GM23338 (cell line): ENCODE data around the gene PRKCQ. TPM values are rescaled to one million over a fixed set of nuclear protein-coding genes. Genes with fewer than 3 reads are reported as not detected.

ENCODE experiments used
- ATAC-seq: fragments of 200-7000 bp; cut with Tn5 transposase; 3 replicates; pipeline ENCODE4 v1.9.1; 2020
- DNase-seq: peaks from one replicate; pipeline ENCODE4 v3.0.0-alpha.2; 2015; ENCODE audit warnings: low spot score
- H2AFZ ChIP-seq: fragments of 200-600 bp; sonication (generic); 2 replicates; pipeline ENCODE4 v1.8.0; 2016; ENCODE audit warnings: antibody characterized with exemption, mild to moderate bottlenecking, moderate library complexity
- H3F3A ChIP-seq: fragments of 200-600 bp; sonication (generic); replicated peaks from 2 replicates; pipeline ENCODE4 v1.8.0; 2017; ENCODE audit warnings: antibody characterized with exemption, mixed run types, low read depth
- H3K27ac ChIP-seq: fragments of 200-600 bp; sonication (generic); 2 replicates; pipeline ENCODE4 v1.6.1; 2016; ENCODE audit warnings: low read depth
- H3K27me3 ChIP-seq: fragments of 200-600 bp; sonication (generic); 2 replicates; pipeline ENCODE4 v1.8.0; 2016; ENCODE audit warnings: mild to moderate bottlenecking, mixed run types, moderate library complexity; ENCODE audit not compliant: insufficient read depth
- H3K36me3 ChIP-seq: fragments of 200-600 bp; sonication (generic); 2 replicates; pipeline ENCODE4 v1.8.0; 2016; ENCODE audit warnings: mild to moderate bottlenecking; ENCODE audit not compliant: insufficient read depth
- H3K4me1 ChIP-seq: fragments of 200-600 bp; sonication (generic); 2 replicates; pipeline ENCODE4 v1.8.0; 2016; ENCODE audit warnings: mild to moderate bottlenecking, moderate library complexity; ENCODE audit not compliant: insufficient read depth
- H3K4me2 ChIP-seq: fragments of 200-600 bp; sonication (generic); 2 replicates; pipeline ENCODE4 v1.7.1; 2017; ENCODE audit warnings: mixed run types
- H3K4me3 ChIP-seq: fragments of 200-600 bp; sonication (generic); 2 replicates; pipeline ENCODE4 v1.6.1; 2016; ENCODE audit warnings: mixed run types
- H3K79me2 ChIP-seq: fragments of 200-600 bp; sonication (generic); replicated peaks from 2 replicates; pipeline ENCODE4 v1.8.0; 2017; ENCODE audit warnings: mild to moderate bottlenecking; ENCODE audit not compliant: insufficient read depth
- H3K9me2 ChIP-seq: fragments of 200-600 bp; sonication (generic); 2 replicates; pipeline ENCODE4 v1.8.0; 2017; ENCODE audit not compliant: insufficient read depth
- H4K20me1 ChIP-seq: fragments of 200-600 bp; sonication (generic); replicated peaks from 2 replicates; pipeline ENCODE4 v1.8.0; 2017; ENCODE audit warnings: mild to moderate bottlenecking; ENCODE audit not compliant: insufficient read depth
- H3K27ac Mint-ChIP-seq: 2 replicates; pipeline ENCODE4 v1.8.0; 2020; ENCODE audit warnings: inconsistent platforms, mild to moderate bottlenecking, moderate library complexity, mixed read lengths
- H3K27me3 Mint-ChIP-seq: 3 replicates; pipeline ENCODE4 v1.8.0; 2022; ENCODE audit warnings: low read depth, mild to moderate bottlenecking, moderate library complexity, mixed read lengths, inconsistent platforms; ENCODE audit not compliant: insufficient read depth, poor library complexity
- H3K36me3 Mint-ChIP-seq: 3 replicates; pipeline ENCODE4 v1.8.0; 2021; ENCODE audit warnings: low read depth, mild to moderate bottlenecking, inconsistent platforms, moderate library complexity, mixed read lengths
- H3K4me1 Mint-ChIP-seq: 3 replicates; pipeline ENCODE4 v1.8.0; 2020; ENCODE audit warnings: mild to moderate bottlenecking, inconsistent platforms, mixed read lengths
- H3K4me3 Mint-ChIP-seq: 3 replicates; pipeline ENCODE4 v1.8.0; 2021; ENCODE audit warnings: moderate library complexity, mild to moderate bottlenecking, inconsistent platforms, mixed read lengths
- H3K9me3 Mint-ChIP-seq: 3 replicates; pipeline ENCODE4 v1.8.0; 2020; ENCODE audit warnings: moderate library complexity, mild to moderate bottlenecking, inconsistent platforms, mixed read lengths
- CREB1 ChIP-seq: fragments of 250-450 bp; sonication (Bioruptor Pico); IDR thresholded peaks from 2 replicates; pipeline ENCODE4 v1.5.0; 2020; ENCODE audit warnings: low read depth, mild to moderate bottlenecking, moderate library complexity
- ETS1 ChIP-seq: IDR thresholded peaks from 2 replicates; pipeline ENCODE4 v1.6.1; 2016; ENCODE audit warnings: antibody characterized with exemption
- EZH2 ChIP-seq: fragments of 200-600 bp; sonication (generic); IDR thresholded peaks from one replicate; pipeline ENCODE4 v1.8.0; 2017; ENCODE audit warnings: antibody characterized with exemption, mild to moderate bottlenecking, low read depth; ENCODE audit not compliant: unreplicated experiment
- EZH2phosphoT487 ChIP-seq: fragments of 200-600 bp; sonication (generic); IDR thresholded peaks from one replicate; pipeline ENCODE4 v1.8.1; 2018; ENCODE audit warnings: antibody characterized with exemption; ENCODE audit not compliant: unreplicated experiment
- JUNB ChIP-seq: IDR thresholded peaks from one replicate; pipeline ENCODE4 v1.6.1; 2016; ENCODE audit warnings: antibody characterized with exemption; ENCODE audit not compliant: unreplicated experiment
- POLR2AphosphoS5 ChIP-seq: IDR thresholded peaks from 2 replicates; pipeline ENCODE4 v1.6.1; 2016; ENCODE audit warnings: antibody characterized with exemption, low read depth
- ZNF331 ChIP-seq: fragments of 250-450 bp; sonication (Bioruptor Pico); IDR thresholded peaks from 2 replicates; pipeline ENCODE4 v1.5.0; 2020; ENCODE audit warnings: low read depth, mild to moderate bottlenecking, moderate library complexity
- polyA plus RNA-seq: library from polyadenylated mRNA; unstranded; fragments of >200 nt; fragmentation: Nextera tagmentation; extraction: Ambion mirVana; gene quantifications from 2 replicates; pipeline ENCODE4 v1.2.1, GENCODE V29; 2016
- total RNA-seq: library from RNA; depleted of rRNA; stranded (reverse); fragments of >200 nt; shearing (Covaris generic); gene quantifications from 2 replicates; pipeline ENCODE4 v1.2.3, GENCODE V29; 2014
- TF ChIP-seq, protein P1 (sequence below), 2 experiments: fragments of 200-600 bp in 1 of 2; sonication (generic) in 1 of 2; conservative IDR thresholded peaks; 2 replicates each; pipeline versions ENCODE4 v1.5.1 to v1.6.1; 2016 to 2017; ENCODE audit warnings: antibody characterized with exemption in 2 of 2, low read depth in 2 of 2, mild to moderate bottlenecking in 2 of 2, moderate library complexity in 1 of 2

PRKCQ gene
- total and polyA plus RNA-seq, 2 experiments from 2014 or later = 12.6 to 28.5 TPM

GRCh38 chr10:6600224-6600987, 20.3 kb upstream of the PRKCQ start (continued):
- TF ChIP-seq, protein P1, sequence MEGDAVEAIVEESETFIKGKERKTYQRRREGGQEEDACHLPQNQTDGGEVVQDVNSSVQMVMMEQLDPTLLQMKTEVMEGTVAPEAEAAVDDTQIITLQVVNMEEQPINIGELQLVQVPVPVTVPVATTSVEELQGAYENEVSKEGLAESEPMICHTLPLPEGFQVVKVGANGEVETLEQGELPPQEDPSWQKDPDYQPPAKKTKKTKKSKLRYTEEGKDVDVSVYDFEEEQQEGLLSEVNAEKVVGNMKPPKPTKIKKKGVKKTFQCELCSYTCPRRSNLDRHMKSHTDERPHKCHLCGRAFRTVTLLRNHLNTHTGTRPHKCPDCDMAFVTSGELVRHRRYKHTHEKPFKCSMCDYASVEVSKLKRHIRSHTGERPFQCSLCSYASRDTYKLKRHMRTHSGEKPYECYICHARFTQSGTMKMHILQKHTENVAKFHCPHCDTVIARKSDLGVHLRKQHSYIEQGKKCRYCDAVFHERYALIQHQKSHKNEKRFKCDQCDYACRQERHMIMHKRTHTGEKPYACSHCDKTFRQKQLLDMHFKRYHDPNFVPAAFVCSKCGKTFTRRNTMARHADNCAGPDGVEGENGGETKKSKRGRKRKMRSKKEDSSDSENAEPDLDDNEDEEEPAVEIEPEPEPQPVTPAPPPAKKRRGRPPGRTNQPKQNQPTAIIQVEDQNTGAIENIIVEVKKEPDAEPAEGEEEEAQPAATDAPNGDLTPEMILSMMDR (conservative IDR thresholded peaks at IDR 0.05; ENCODE audit: low read depth in 2 of 2) = no peak

GRCh38 chr10:6598679-6599078, 18.6 kb upstream of the PRKCQ start:
- DNase-seq (no peak), ATAC-seq (no peak)
- Histone ChIP-seq H3K79me2 (no peaks in the 10 kb centered on the region), H3K27ac (no peak overlapping the region), H3K9me2 (no peaks in the 10 kb centered on the region), H3K36me3 (no peaks in the 10 kb centered on the region), H3K4me3 (no peak overlapping the region), H2AFZ (no peak overlapping the region), H3F3A (0 out of 2 replicates have a peak, but pooled peaks cover under 1% of the 10 kb centered on the region), H3K4me2 (no peak overlapping the region), H3K4me1 (peaks cover 14% of the 10 kb centered on the region), H4K20me1 (no peaks in the 10 kb centered on the region), H3K27me3 (no peaks in the 10 kb centered on the region)
- H3K27me3 Mint-ChIP-seq = no peaks in the 10 kb centered on the region
- peaks cover 18% of the 10 kb centered on the region; the same call in 2 of the 3 replicates for H3K4me1 Mint-ChIP-seq
- no peak overlapping the region for H3K27ac Mint-ChIP-seq
- H3K9me3 Mint-ChIP-seq = no peaks in the 10 kb centered on the region; the same call in 2 of the 3 replicates
- TF ChIP-seq CREB1 (no peak), POLR2AphosphoS5 (no peak), ZNF331 (CRISPR knock-in tag) (no peak), JUNB (no peak), EZH2 (no peak), EZH2phosphoT487 (no peak), ETS1 (no peak)
- TF ChIP-seq, protein P1 (conservative IDR thresholded peaks at IDR 0.05; ENCODE audit: low read depth in 2 of 2) = no peak
- H3K4me3 Mint-ChIP-seq = no peak overlapping the region
- peaks cover 6% of the 10 kb centered on the region; the same call in 1 of the 3 replicates for H3K36me3 Mint-ChIP-seq
